ENCODE data around the gene BRAP. TPM values are rescaled to one million over a fixed set of nuclear protein-coding genes. Genes with fewer than 3 reads are reported as not detected.
"Not testable (repeated sequence)": the region's sequence is repeated elsewhere in the genome, so short reads cannot be mapped to it uniquely, and the experiment has no call there.

The BRAP gene
- total RNA-seq (2014; rRNA removed; shearing (Covaris generic)), result 17.8 and 18.9 TPM in 2 replicates
- polyA plus RNA-seq (2015; cell fraction: cytosol; rRNA removed), result 14.3 and 15.2 TPM in 2 replicates
- 14.8 and 19.7 TPM in 2 replicates for polyA plus RNA-seq (2015; cell fraction: nucleus; rRNA removed)

GRCh38 chr12:111685811-111686573, at the start of gene BRAP, which contains the start of gene ACAD10:
TSS of gene BRAP (minus strand) at chr12:111685956. CDS start at chr12:111685792, 164 bp downstream.
TSS of gene ACAD10 (plus strand) at chr12:111686053. CDS start at chr12:111692710, 6,657 bp downstream.
- peak; percentile 95 for DNase-seq (ENCODE audit: low read depth)

GRCh38 chr12:111733340-111733915, 47.7 kb upstream of the BRAP start:
- DNase-seq (ENCODE audit: low read depth), result no peak

- DNase-seq (ENCODE audit: low read depth), result no peak
Measured at GRCh38 chr12:111732786-111733185, 47.0 kb upstream of the BRAP start.

GRCh38 chr12:111730420-111730819, 44.7 kb upstream of the BRAP start:
- DNase-seq (ENCODE audit: low read depth), result no peak

- DNase-seq (ENCODE audit: low read depth), result no peak
Measured at GRCh38 chr12:111728795-111729194, 43.0 kb upstream of the BRAP start.

- not testable (repeated sequence) for DNase-seq (ENCODE audit: low read depth)
Measured at GRCh38 chr12:111723646-111724360, 38.0 kb upstream of the BRAP start.

GRCh38 chr12:111720457-111720856, 34.7 kb upstream of the BRAP start:
- DNase-seq (ENCODE audit: low read depth), result no peak

- DNase-seq (ENCODE audit: low read depth), result not testable (repeated sequence)
Measured at GRCh38 chr12:111719316-111719715, 33.6 kb upstream of the BRAP start.

- no peak for DNase-seq (ENCODE audit: low read depth)
Measured at GRCh38 chr12:111715279-111715678, 29.5 kb upstream of the BRAP start.

- DNase-seq (ENCODE audit: low read depth), result no peak
Measured at GRCh38 chr12:111706145-111706544, 20.4 kb upstream of the BRAP start.

GRCh38 chr12:111705672-111706071, 19.9 kb upstream of the BRAP start:
- DNase-seq (ENCODE audit: low read depth), result no peak

GRCh38 chr12:111699962-111700361, 14.2 kb upstream of the BRAP start:
- DNase-seq (ENCODE audit: low read depth), result no peak

GRCh38 chr12:111693818-111694217, 8.1 kb upstream of the BRAP start:
- no peak for DNase-seq (ENCODE audit: low read depth)

GRCh38 chr12:111692575-111693210, 6.9 kb upstream of the BRAP start:
- no peak for DNase-seq (ENCODE audit: low read depth)

- no peak for DNase-seq (ENCODE audit: low read depth)
Measured at GRCh38 chr12:111691262-111691661, 5.5 kb upstream of the BRAP start.

- no peak for DNase-seq (ENCODE audit: low read depth)
Measured at GRCh38 chr12:111687952-111688351, 2.2 kb upstream of the BRAP start.

GRCh38 chr12:111687255-111687654, 1.5 kb upstream of the BRAP start:
- DNase-seq (ENCODE audit: low read depth), result no peak

- DNase-seq (ENCODE audit: low read depth), result no peak
Measured at GRCh38 chr12:111686574-111687105, 884 bp upstream of the BRAP start.

- no peak for DNase-seq (ENCODE audit: low read depth)
Measured at GRCh38 chr12:111685322-111685810, 390 bp downstream of the BRAP start.

- not testable (repeated sequence) for DNase-seq (ENCODE audit: low read depth)
Measured at GRCh38 chr12:111684485-111685198, 1.1 kb downstream of the BRAP start.

Data from HT1080 (cell line).